Thyroid gland (tissue), 4 donors: ENCODE results near the gene PPP1R36. TPM values are rescaled to one million over a fixed set of nuclear protein-coding genes. Genes with fewer than 3 reads are reported as not detected.

Experiments used
- DNase-seq, 2 donors: peaks; one replicate each; pipeline ENCODE4 v3.0.0-alpha.2; 2019
- H3K27ac ChIP-seq, 3 donors: fragments of 200-600 bp; sonication (generic); 1 replicate in 2 of 3; 2 replicates in 1 of 3; pipeline ENCODE4 v1.5.1; 2016 to 2019; ENCODE audit warnings: mild to moderate bottlenecking in 1 of 3, moderate library complexity in 1 of 3
- H3K27me3 ChIP-seq: fragments of 200-600 bp; sonication (generic); one replicate; pipeline ENCODE4 v1.5.1; 2019
- H3K36me3 ChIP-seq, 2 donors: fragments of 200-600 bp; sonication (generic); one replicate each; pipeline ENCODE4 v1.5.1; 2016 to 2019
- H3K4me1 ChIP-seq, 2 donors: fragments of 200-600 bp; sonication (generic); one replicate each; pipeline ENCODE4 v1.5.1; 2017 to 2019
- H3K4me3 ChIP-seq, 3 donors: fragments of 200-600 bp; sonication (generic); replicated peaks in 1 of 3; 1 replicate in 2 of 3; 2 replicates in 1 of 3; pipeline ENCODE4 v1.5.1; 2016; ENCODE audit warnings: mild to moderate bottlenecking in 1 of 3
- H3K9me3 ChIP-seq: fragments of 200-600 bp; sonication (generic); one replicate; pipeline ENCODE4 v1.5.1; 2017
- CTCF ChIP-seq, 6 experiments: fragments of 200-600 bp in 3 of 6; fragments of 450-650 bp in 3 of 6; sonication (generic) in 3 of 6; IDR thresholded peaks; one replicate each; pipeline ENCODE4 v1.5.1; 2016 to 2019; ENCODE audit warnings: antibody characterized with exemption in 6 of 6, mild to moderate bottlenecking in 2 of 6, inconsistent platforms in 1 of 6, moderate library complexity in 1 of 6
- POLR2A ChIP-seq, 2 donors: fragments of 450-650 bp; IDR thresholded peaks; one replicate each; pipeline ENCODE4 v1.6.1; 2017; ENCODE audit warnings: antibody characterized with exemption in 2 of 2, mild to moderate bottlenecking in 2 of 2, moderate library complexity in 1 of 2
- WGBS, 2 donors: methylation state at CpG; one replicate each; pipeline ENCODE4 v1.1.5; 2017; 5-methylcytosine and 5-hydroxymethylcytosine counted together
- intact Hi-C: fragments of 100-400 bp; cut with DNase I; formaldehyde crosslinking; loops from one replicate; pipeline ENCODE4 v1.15.1; 2023
- small RNA-seq: library from RNA; depleted of rRNA; stranded (forward); fragments of <200 nt; gene quantifications from one replicate; pipeline ENCODE3, GENCODE V24; 2016
- total RNA-seq, 4 donors: library from RNA; depleted of rRNA; stranded (reverse); fragments of >200 nt; gene quantifications; one replicate each; pipeline ENCODE4 v1.2.3, GENCODE V29; 2016

Gene PPP1R36
- total RNA-seq, 4 donors from 2014 or later = 0.54 to 0.67 (median 0.63) TPM; not detected in 1

GRCh38 chr14:64638625-64639024 lies 88.9 kb downstream of the PPP1R36 start:
- intact Hi-C loops = no loop called here
- WGBS, 2 donors = 79 to 93% methylated on average over 2 of the region's 2 CpGs
- no peaks in the 10 kb centered on the region for H3K36me3 ChIP-seq
- no peak for TF ChIP-seq POLR2A (IDR thresholded peaks at IDR 0.05)
- no peak for TF ChIP-seq CTCF (IDR thresholded peaks at IDR 0.05)
- H3K4me1 ChIP-seq = no peaks in the 10 kb centered on the region
- H3K27me3 ChIP-seq = no peaks in the 10 kb centered on the region
- no peak overlapping the region for H3K4me3 ChIP-seq
- H3K9me3 ChIP-seq = no peaks in the 10 kb centered on the region
- no peak overlapping the region for H3K27ac ChIP-seq
- DNase-seq = no peak

Small RNAs within 50 kb of the gene (small RNA-seq; reads per million reads assigned to genes)
- not detected for gene AL049869.4

Other genes with a start within 250 kb of the PPP1R36 start
- 10 to 100 TPM; 26.9 to 48.0 (median 33.2) TPM for gene MTHFD1, start 161.6 kb upstream of the PPP1R36 start, total RNA-seq
- 1 to 10 TPM in 3 of 4 donors, under 1 TPM in 1; 0.92 to 1.3 (median 1.0) TPM for gene AKAP5, start 84.5 kb upstream of the PPP1R36 start, total RNA-seq
- 10 to 100 TPM; 15.9 to 23.0 (median 17.7) TPM for gene ZBTB25, start 46.1 kb upstream of the PPP1R36 start, total RNA-seq
- gene ZBTB1, start 45.2 kb upstream of the PPP1R36 start, total RNA-seq = 10 to 100 TPM; 44.5 to 72.0 (median 55.9) TPM
- 10 to 100 TPM in 1 of 4 donors, 1 to 10 TPM in 3; 6.0 to 11.0 (median 8.4) TPM for gene HSPA2, start 9.2 kb upstream of the PPP1R36 start, total RNA-seq
- gene PLEKHG3, start 154.5 kb downstream of the PPP1R36 start, total RNA-seq = 10 to 100 TPM; 41.0 to 83.0 (median 54.6) TPM